ENCODE results near the gene MAML2.

MAML2 gene

DNA sequence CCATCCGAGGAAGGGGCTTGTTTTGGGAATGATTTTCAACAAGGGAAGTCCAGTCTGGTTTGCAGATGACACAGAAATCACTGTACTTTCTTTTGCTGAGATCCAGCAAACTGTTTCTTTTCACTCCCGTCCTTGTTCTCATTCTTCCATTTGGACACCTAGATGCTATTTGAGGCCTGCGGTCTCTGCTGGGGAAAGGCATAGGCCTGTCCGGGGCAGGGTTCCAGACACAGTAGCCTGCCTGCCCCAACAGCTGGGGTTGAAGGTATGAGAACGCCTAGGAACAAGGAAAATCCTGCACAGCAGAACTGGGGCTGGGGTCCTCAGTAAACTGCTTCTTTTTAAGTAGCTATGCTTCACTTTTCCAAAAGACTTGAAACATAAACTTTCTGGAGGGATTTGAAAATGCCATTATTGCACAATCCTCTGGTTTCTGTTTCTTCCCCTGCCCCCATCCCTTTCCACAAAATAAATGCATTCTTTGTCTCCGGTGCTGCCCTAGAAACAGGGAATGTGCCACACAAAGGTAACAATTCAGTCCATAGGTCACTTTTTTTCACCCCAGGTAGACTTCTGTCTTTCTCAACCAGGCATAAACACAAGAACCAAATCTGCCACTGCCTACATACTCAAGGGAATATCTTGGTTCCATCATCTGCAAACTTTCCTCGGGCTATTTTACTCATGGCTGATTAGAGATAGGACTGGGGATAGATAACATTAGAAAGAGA, 244.3 kb downstream of the MAML2 start:
- peak; percentile 38 for DNase-seq (ENCODE audit: low read depth)

DNA sequence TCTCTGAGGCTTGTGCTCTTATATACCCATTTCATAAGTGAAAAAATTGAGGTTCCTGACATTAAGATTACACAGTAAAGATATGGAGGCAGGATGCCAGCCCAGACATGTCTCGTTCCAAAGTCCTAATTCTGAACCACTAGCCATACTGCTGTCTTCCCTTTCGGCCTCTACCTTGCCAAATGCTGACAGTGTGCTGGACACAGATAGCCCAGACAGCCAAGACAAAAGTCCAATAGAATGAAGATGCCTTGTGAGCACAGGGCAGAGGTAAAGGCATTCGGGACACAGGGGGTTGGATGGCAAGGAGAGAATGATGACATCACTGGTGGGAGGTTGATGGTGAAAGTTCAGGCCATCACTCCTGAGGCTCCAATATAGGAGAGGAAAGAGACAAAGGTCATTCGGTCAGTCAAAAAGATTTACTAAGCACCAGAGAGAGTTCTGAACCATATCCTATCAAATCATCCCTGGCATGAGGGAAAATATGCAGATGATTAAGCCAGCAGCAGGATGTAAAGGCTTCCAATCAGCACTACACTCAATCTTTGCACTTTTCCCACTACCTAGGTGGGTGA, 245.1 kb downstream of the MAML2 start:
- no peak for DNase-seq (ENCODE audit: low read depth)

DNA sequence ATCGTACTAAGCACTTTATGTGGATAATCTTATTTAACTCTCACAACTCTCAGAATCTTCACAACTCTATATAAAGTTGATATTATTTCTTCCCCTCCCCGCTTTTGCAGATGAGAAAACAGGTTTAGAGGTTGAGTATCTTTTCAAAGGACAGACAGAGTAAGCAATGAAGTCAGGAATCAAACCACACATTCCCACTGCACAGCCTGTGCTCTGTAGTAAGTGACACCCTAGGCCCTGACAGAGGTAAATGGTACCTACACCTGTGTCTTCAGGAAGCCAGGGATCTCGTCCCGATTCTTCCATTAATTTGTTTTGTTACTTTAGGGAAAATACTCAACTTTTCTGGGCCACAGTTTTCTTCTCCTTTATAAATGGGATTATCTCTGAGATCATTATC, 246.6 kb downstream of the MAML2 start:
- DNase-seq (ENCODE audit: low read depth), result no peak

DNA sequence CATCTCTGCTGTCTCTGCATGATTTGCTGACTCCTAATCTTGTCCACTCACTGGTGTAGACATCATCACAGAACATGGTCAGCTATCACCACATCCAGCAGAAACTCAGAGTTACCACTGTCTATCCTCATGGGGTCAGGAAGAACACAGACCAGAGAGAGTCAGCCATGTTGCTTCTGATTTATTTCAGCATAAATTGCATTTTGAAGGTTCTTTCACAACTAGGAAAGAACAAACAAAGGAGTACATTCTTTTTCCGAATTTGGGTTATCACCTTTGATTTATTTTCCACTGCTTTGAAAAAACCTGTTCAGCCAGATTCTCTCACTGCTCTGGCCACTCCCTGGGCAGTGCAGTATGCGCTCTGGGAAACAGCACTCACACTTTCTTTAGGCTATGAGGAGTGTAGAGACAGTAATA, 247.1 kb downstream of the MAML2 start:
- DNase-seq (ENCODE audit: low read depth), result no peak

DNA sequence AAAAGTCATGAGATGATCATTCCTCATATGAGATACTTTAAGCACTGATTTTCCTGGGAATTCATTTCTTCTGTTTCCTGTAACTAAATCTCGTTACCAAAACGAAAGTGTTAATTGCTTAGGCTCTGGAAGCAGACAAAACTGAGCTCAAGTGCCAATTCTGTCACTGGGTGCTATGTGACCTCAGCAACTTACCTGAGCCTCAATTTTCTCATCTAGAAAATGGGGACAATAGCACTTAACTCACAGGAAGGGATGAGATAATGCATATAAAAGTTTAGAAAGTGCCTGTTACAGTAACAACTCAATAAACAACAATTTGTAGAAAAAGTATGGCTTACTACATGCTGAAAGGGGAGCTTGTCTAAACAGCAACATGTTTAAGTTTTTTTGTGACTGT, 248.8 kb downstream of the MAML2 start:
- no peak for DNase-seq (ENCODE audit: low read depth)

DNA sequence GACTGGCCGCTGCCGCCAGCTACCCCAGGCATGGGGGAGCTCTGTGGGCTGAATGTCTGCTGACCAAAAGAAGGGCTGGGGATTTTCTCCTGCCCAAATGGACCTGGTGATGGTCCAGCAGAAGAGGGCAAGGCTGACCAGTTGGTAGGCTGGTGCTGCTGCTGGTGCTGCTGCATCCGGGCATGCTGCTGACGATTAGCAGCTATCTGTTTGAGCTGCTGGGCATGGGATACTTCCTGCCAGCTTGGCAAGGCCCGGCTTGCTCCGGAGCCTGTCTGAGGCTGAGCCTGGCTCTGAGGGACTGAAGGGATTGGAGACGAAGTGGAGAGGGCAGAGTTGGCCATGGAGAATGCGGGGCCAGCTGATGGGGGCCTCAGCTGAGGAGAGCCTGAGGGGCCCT, 250.5 kb downstream of the MAML2 start:
- no peak for DNase-seq (ENCODE audit: low read depth)

DNA sequence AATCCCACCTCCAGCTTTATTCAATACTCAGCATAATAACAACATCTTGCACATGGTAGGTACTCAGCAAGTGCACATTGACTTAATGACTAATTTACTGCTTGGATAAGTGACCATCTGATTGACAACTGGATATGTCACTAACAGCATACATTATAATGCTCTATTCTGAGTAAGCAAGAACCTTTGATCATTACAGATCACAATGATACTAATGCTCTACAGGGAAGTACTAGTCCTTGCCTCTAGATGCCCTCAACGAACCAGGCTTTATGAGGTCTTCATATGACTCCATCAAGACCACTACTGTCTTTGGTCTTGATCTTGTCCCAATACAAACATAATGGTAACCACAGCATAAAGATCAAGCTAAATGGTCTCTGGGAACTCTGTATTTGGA, 251.5 kb downstream of the MAML2 start:
- DNase-seq (ENCODE audit: low read depth), result no peak

DNA sequence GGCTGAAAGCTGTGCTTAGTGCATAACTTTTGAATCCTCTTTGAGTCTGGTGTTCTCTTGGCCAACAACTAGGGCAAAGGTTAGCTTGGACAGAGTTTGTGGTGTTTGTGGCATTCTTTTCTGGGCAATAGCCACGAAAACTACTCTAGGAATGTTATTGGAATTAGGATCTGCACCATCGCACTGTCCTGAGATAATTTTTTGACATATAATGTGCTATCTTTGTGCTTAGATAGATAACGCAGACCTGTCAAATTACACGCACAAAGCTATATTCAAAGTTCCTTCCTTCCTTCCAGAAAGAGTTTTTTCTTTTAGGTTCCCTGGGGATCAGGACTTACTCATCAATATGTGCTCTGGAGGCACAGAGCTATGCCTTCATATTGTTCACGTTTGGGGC, 252.3 kb downstream of the MAML2 start:
- peak; percentile 68 for DNase-seq (ENCODE audit: low read depth)

DNA sequence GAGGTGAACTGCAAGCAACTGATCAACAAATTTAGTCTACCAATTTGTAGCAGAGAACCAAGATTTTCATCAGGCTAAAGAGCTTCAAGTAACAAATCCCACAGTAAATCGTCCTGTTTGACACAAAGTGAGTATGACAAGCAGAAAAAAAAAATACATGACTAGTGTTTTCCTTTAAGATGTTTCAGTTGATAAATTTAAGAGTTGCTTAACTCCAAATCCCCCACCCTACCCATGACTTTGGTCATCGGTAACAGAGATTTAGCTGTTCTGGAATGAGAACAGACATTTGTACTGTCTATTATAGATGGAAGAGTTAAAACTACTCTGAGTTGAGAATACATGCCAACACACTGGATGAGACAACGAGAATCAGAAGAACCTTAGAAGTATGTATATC, 254.1 kb downstream of the MAML2 start:
- DNase-seq (ENCODE audit: low read depth), result no peak

DNA sequence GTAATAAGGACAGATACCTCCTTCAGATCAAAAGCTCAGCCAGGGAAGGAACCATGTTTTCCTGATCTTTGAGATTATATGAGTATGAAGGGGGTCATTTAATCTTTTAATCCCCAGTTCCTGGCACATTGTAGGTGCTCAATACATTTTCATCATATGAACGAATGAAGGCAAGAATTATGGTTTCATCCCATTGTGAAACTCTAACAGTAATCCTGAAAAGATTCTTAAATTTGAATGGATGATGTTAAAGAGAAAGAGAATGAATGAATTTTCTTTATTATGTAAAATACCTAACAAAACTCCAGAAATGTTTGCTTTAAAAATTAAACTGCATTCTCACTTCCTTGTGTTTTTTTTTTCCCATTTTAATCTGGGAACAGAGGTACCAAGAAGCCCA, 256.9 kb downstream of the MAML2 start:
- no peak for DNase-seq (ENCODE audit: low read depth)

DNA sequence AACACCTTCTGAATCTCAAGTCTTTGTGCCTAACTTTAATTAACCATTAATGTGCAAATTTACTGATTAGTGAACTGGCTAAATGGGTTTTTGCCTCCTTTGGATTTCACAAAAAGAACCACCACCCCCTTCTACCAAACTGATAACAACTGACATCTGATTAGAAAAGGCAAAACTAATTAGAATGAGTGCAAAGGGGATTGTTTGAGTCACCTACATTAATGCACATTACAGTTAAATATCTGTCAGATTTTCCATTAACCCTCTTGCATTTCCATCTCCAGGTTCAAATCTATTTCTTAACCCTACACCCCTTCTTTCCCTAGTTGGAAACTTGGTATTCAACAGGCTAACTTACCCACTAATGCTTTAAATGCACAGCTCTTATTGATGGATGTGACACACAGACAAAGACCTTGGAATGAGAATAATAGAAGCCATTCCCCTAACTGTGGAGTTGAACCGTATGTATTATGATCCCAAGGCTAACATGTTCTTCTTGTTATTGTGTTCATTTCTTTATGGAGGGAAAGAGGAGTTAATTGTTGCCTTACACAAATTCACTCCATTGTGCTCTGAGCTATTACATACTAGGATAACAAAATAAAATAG, 257.6 kb downstream of the MAML2 start:
- no peak for DNase-seq (ENCODE audit: low read depth)

DNA sequence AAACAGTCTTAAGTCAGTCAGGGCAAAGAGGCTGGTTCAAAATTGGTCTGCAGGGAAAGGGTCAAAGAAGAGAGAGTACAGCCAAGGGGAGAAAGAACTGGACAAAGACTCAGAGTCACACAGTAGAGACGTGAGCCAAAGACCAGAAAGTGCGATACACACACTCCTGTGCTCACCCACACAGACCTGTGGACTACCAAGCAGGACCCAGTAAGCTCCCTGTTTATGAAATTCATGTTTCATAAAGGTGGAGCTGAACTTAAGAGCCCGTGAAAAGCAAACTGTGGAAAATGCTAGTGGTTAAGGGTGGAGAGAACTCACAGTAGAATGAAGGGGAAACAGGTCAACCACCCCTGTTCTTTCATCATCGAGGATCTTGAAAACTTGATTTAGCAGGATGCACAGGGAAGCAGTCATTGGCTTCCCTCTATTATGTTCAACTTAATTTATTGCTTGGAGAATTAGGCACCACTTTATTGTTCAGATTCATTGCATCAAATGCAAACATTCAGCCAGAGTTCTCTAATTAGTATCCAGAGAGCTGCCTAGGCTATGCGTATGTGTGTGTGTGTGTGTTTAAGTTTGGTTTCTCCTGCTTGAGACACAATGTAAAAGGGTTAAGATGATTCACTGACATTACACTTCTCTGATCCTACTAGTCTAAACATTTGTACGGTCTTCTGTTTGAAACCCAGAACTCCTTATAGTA, 258.2 kb downstream of the MAML2 start:
- no peak for DNase-seq (ENCODE audit: low read depth)

DNA sequence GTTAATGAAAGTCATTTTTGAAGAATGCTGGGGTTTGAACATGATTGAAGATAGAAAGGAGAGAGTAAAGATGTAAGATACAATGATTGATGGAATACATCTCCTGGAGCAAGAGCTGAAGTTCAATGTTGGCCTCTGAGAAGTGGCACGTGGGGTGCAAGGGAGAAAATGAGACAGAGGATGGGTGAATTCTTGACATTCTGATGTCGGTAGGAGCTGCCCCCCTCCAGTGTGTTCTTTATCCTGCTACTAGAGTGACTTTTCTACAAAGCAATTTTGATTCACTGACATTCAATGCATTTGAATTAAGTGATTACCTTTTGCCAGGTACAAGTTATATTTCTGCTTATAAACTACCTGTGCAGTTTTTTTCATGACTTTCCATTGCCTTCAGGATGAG, 260.1 kb downstream of the MAML2 start:
- DNase-seq (ENCODE audit: low read depth), result no peak

DNA sequence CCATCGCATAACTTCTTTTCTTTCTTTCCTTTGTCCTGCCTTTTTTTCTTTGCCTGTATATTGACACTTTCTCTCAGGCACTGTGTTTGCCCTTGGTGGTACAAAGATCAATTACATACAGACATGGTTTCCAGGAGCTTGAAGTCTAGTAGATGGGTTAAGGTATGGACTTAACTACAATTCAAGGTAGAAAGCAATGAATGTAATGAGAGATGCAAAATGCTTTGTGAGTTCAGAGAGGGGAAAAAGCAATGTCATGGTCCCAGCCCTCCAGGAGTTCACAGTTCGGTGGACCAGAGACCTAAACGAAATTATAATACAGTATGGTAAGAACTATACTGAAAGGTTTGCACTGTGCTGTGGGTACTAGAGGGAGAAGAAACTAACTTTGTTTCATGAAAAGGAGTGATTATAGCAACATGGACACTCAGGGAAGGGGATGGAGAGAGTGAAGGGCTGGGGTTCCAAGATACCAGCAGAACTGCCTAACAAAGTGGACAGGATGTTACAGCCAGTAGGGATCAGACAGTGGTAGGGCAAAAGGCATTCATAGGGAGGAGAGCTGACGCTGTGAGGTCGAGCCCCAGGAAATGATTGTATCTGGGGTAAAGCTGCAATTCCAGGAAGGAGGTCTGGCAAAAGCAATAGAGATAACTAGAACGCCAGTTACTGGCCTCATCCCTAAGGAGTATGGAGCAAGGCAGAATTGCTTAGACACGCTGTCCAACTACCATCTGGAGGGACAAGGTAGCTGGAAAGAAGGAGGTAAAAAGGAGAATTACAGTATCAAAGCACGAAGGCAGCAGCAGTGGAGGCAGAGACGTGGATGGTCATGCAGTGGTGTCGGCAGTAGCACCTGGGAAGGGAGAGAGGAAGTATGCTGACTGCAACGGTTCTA, 260.7 kb downstream of the MAML2 start:
- DNase-seq (ENCODE audit: low read depth), result no peak

DNA sequence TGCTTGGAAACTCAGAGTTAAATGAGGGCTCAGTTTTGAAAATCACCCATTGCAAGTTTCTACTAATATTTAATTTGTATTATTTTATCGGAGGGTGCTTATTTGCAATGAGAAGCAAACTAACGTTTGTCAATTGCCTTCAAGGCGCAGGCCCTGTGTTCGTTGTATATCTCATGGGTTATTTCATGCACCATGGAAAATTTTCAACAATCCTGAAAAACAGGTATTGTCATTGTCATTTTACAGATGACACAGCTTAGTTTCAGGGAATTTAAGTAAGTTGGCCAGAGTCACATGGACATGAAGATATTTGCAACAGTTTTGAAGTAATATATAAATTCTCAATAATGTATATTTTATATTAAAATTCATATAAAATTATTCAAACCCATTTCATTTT, 261.4 kb downstream of the MAML2 start:
- no peak for DNase-seq (ENCODE audit: low read depth)

DNA sequence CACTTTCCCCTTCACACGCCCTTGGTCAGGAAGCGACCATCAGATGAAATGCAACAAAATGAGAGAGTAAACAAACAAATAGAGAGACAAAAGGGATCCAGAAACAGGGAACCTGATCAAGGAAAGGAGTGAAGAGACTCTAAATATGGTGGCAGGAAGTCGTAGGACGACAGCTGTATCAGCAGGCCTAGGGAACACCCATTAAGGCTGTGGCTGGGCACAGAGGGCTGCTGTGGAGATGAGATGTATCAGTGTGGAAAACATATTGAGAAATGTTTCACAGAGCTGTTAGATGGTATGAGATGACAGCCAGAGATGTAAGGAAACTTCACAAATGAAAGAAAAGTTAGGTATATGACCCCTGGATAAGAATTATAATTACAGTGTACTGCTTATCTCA, 263.3 kb downstream of the MAML2 start:
- no peak for DNase-seq (ENCODE audit: low read depth)

DNA sequence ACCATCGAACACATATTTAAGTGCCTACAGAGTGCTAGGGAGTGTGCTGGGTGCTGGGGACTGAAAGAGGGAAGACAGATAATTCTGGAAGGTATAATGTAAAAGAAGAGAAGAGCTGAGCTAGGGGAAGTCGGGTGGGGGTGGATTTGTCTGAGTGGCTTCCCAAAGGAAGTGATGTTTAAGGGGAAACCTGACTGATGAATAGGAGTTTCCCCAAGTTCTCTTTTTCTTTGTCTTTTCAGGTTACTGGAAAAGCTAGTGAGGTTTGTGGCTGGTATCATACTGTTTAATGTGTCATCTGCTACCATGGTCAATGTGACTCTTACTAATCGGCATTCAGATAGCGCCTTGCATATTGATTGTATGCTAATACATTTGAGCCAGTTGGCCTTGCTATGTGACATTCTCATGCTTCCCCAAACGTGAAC, 267.4 kb downstream of the MAML2 start:
- DNase-seq (ENCODE audit: low read depth), result no peak

DNA sequence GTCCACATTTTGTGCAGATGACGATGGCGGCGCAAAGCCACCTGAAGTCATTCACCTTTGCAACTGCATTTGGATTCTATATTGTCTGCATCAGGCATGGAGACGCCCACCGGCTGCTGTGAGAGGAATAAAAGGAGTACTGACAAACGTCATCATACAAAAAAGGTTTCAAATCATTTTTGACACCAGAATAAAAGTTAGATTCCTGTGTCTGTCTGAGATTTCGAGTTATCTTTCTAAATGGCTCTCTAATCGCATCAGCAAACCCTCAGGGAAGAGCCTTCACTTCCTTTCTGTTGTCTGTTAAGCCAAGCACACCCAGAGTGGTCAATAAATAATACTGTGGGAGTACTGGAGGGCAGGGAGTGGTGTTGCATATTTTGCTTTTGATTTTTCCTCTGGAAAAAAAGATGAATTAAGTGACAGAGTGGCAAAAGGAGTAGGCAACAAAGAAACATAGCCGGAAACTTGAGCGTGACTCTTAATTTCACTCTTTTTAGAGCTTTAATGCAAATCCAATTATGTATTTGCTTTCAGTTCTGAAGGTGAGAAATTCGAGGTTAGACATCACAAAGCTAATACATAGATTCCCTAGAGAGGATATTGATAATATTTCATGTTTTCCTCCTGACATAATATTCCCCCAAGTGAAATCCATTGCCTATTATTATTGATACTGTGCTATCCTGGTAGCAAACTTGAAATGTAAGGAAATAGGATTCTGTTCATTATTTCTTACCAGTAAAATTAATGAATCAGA, 268.3 kb downstream of the MAML2 start:
- no peak for DNase-seq (ENCODE audit: low read depth)

DNA sequence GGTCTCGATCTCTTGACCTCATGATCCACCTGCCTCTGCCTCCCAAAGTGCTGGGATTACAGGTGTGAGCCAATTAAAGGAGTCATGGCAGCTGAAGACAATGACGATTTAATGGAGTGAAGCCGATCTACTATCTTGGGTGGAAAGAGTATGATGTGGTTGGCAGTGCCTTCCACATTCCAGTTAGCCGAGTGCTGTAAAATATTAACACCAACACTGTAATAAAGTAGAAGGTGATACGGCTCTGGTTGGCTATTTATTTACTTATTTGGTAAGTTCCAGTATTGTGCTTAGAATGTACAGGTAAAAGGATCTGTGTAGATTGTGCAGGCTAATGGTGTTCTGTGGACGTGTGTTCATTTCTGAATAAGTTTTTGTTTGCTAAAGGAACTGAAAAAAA, 269.5 kb downstream of the MAML2 start:
- no peak for DNase-seq (ENCODE audit: low read depth)

DNA sequence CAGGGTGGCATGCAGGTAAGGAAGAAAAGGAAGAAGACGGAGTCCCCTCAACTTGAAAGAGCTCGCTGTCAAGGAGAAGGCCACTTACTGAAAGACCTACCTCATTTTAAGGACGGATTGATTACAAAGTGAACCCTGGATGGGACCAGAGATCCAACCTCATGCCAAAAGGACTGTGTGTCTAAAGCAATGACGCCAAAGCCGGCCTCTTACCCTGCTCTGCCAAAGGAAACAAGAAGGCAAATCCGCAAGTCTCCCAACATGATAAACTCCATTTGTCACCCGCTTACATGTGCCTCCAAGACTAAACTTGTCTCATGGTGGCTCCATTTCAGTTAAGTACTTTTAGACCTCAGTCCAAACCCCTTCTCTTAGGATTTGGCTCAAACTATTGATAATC, 270.4 kb downstream of the MAML2 start:
- DNase-seq (ENCODE audit: low read depth), result no peak

DNA sequence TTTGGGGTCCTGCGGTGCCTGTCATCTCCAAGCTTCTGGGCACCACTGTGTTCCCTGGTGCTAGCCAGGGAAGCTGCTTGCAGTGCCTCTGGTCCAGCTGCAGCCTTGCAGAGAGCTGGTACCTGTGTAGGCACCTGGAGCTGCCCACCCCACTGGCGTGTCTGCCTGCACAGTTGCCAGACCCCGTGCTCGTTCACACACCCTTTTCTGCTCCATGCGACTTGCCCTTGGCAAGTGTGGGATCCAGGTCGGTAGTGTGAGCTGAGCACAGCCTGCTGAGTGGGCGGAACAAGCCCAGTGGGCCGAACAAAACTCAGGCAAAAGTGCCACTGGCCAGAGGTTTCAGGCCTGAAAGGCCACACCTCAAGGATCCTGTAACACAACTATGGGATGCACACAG, 272.5 kb downstream of the MAML2 start:
- DNase-seq (ENCODE audit: low read depth), result no peak
